ENCODE data around the gene CABP2. TPM values are rescaled to one million over a fixed set of nuclear protein-coding genes. Genes with fewer than 3 reads are reported as not detected.
A peak's percentile ranks its signal among the peaks of the same experiment; 100 is the strongest.
"Not testable (repeated sequence)": the region's sequence is repeated elsewhere in the genome, so short reads cannot be mapped to it uniquely, and the experiment has no call there.

The CABP2 gene
- total RNA-seq, 2 experiments from 2014 or later: not detected

DNA sequence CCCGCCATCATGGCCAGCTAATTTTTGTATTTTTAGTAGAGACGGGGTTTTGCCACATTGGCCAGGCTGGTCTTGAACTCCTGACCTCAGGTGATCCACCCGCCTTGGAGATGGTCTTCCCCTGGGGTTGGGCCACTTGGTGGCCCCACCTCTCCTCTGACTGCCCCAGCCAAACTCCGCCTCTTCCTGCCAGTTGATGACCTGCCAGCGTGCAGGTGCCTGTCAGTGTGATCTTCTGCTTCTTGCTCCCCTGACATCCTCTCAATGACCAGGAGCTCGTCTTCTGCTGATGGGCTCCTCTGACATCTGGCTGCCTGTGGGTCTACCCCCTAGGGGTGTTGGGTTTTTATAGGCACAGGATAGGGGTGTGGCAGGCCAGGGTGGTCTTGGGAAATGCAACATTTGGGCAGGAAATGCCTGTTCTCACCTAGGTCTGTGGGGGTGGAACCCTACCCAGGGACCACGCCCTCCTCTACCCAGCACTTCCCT is 37.3 kb downstream of the CABP2 start:
- CTCF ChIA-PET: interaction anchor here (1.1 to 1.5 kb wide), 4 partner anchors 20 to 136 kb away, joined by 3 to 5 read pairs (median 4); partner anchors contain the start of gene PITPNM1
- H3K36me3 Mint-ChIP-seq (ENCODE audit: low read depth): peaks cover 46% of the 10 kb centered on the region
- peak; percentile 60 for DNase-seq

DNA sequence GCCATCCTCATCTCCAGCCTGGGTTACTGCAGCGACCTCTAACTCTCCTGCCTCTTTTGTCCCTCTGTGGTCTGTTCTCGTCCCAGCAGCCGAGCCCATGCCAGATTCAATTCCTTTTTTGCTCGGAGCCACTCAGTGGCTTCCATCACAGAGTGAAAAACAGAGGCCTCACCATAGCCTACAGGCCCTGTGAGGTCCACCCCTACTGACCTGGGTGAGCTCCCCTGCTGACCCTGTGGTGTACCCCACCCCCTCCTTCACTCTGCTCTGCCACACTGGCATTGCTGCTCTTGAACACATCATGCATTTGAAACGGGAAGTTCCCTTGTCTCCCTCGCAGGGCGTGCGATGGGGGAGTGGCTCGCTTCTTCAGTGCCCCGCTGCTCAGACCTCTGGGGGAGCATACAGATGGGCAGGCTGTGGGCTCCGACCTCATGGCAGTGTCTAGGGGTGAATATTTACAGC is 38.4 kb downstream of the CABP2 start:
- DNase-seq: peak; percentile 70
- no peaks in the 10 kb centered on the region for H3K9me3 Mint-ChIP-seq
- peaks cover 58% of the 10 kb centered on the region for H3K4me1 Mint-ChIP-seq
- no peaks in the 10 kb centered on the region for H3K27me3 Mint-ChIP-seq
- peak overlapping the region; percentile 86 for H3K4me3 Mint-ChIP-seq
- H3K27ac Mint-ChIP-seq: peak overlapping the region; percentile 99
- H3K36me3 Mint-ChIP-seq (ENCODE audit: low read depth): peaks cover 44% of the 10 kb centered on the region
- CTCF ChIA-PET: interaction anchor here (0.9 to 1.6 kb wide), 5 partner anchors 18 to 84 kb away, joined by 3 to 4 read pairs (median 4); partner anchors contain the start of gene PITPNM1
- POLR2A ChIA-PET: interaction anchor here (0.9 kb wide), 1 partner anchor 56 kb away, joined by 4 read pairs; no protein-coding TSS in a partner anchor

More for the DNA sequence above, 37.3 kb downstream of the CABP2 start:
- H3K9me3 Mint-ChIP-seq, H3K27me3 Mint-ChIP-seq: not testable (repeated sequence)
- POLR2A ChIA-PET: interaction anchor here (1.6 kb wide), 1 partner anchor 49 kb away, joined by 3 read pairs; no protein-coding TSS in a partner anchor
- H3K4me3 Mint-ChIP-seq: peak overlapping the region; percentile 86
- peak overlapping the region; percentile 99 for H3K27ac Mint-ChIP-seq
- peaks cover 58% of the 10 kb centered on the region for H3K4me1 Mint-ChIP-seq

DNA sequence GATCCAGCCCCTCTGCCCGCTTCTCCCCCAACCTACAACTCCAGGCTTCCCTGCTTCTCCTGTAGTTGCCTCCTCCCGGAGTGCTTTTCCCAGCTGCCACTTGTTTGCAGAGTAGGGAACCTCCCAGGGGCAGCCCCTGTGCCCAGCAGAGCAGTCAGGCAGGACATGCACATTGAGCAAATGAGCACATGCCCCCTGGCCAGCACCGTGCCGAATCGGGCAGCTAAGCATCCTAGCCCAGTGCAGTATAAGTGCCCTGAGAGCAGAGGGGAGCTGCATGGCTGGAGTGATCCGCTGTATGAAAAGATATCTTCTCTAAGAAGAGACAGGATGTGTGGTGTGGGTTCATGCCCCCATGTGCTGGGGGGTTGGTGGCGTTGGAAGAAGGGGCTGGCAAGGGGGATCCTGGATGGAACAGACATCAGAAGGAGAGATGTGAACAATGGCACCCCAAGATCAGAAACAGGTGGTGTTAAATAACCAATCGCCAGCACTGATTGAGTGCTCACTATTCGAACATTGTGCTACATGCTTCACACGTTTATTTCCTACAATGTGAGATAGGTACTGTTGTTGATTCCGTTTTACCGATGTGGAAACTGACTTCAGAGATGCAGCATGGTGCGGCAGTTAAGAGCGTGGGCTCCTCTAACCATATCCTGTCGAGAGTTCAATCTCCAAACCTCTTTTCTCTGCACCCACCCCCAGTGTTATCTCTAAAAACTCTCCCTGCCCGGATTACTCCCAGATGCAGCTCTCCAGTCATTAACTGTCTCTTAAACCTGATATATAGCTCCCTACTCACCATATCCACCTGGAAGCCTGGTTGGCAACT is 39.2 kb downstream of the CABP2 start:
- peaks cover 40% of the 10 kb centered on the region for H3K36me3 Mint-ChIP-seq (ENCODE audit: low read depth)
- H3K4me3 Mint-ChIP-seq: peak overlapping the region; percentile 86
- DNase-seq: peak; percentile 68
- ChIA-PET CTCF (interaction anchor here (0.9 to 2.0 kb wide), 5 partner anchors 16 to 83 kb away, joined by 3 to 10 read pairs (median 4); partner anchors contain the start of genes PPP1CA and TMEM134), POLR2A (interaction anchor here (0.9 to 1.2 kb wide), 2 partner anchors 55 to 146 kb away, joined by 3 to 4 read pairs; partner anchors contain the start of gene NUDT8)
- no peaks in the 10 kb centered on the region for H3K9me3 Mint-ChIP-seq
- no peaks in the 10 kb centered on the region for H3K27me3 Mint-ChIP-seq
- peak overlapping the region; percentile 99 for H3K27ac Mint-ChIP-seq
- H3K4me1 Mint-ChIP-seq: peaks cover 56% of the 10 kb centered on the region

DNA sequence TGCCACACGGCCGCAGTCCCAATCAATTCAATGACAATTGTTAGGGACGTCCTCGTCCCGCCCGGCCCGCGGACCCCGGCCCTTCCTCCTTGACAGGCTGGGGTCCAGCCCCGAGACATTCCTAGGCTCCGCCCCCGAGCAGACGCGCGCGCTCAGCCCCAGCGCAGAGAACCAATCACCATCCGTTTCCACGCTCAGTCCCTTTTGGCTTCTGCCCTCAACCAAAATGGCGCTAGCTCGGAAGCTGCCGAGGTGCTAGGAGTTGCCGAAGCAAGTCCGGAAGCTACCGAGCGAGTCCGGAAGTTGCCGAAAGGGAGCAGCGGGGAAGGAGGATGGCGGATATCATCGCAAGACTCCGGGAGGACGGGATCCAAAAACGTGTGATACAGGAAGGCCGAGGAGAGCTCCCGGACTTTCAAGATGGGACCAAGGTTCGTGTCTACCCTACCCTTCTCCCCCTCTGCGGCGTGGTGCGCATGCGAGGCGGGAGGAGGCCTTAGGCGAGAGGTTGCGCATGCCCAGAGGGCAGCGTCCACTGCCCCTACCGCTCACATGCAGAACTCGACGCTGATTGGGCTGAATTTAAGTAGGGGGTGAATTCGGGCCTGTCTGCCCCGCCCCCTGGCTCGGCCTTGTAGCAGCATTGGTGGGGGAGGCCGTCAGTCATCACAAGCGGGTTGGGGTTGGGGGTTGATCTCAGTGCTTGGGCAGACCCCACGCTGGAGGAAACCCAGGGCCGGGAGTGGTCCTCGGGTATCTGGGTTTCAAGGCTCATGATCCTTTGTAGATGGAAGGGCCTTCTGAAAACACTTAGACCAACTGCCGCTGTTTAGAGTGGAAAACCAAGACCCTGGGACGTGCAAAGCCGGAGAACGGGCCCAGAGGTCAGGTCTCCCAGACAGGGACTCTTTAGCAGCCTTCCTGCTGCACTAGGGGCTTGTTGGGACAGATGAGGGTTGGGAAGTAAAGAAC is 40.1 kb downstream of the CABP2 start, which contains the start of gene AIP:
Gene AIP, plus strand, starts transcription at position 200 of the 972 bp plus-strand sequence. Its CDS starts 133 bp downstream, at position 333.
- Mint-ChIP-seq H3K36me3 (ENCODE audit: low read depth) (peaks cover 31% of the 10 kb centered on the region), H3K4me1 (peaks cover 48% of the 10 kb centered on the region), H3K27ac (peak within 1 kb of the TSS; percentile 99), H3K4me3 (peak within 1 kb of the TSS; percentile 86), H3K9me3 (no peaks in the 10 kb centered on the region), H3K27me3 (no peaks in the 10 kb centered on the region)
- DNase-seq: peak; percentile 99
- POLR2A ChIA-PET: interaction anchor here (0.6 to 1.2 kb wide), 5 partner anchors 9 to 147 kb away, joined by 3 read pairs; partner anchors contain the start of genes NUDT8 and PTPRCAP
- CTCF ChIA-PET: interaction anchor here (0.5 to 2.0 kb wide), 6 partner anchors 15 to 161 kb away, joined by 4 to 10 read pairs (median 4); partner anchors contain the start of genes PPP1CA and TMEM134

DNA sequence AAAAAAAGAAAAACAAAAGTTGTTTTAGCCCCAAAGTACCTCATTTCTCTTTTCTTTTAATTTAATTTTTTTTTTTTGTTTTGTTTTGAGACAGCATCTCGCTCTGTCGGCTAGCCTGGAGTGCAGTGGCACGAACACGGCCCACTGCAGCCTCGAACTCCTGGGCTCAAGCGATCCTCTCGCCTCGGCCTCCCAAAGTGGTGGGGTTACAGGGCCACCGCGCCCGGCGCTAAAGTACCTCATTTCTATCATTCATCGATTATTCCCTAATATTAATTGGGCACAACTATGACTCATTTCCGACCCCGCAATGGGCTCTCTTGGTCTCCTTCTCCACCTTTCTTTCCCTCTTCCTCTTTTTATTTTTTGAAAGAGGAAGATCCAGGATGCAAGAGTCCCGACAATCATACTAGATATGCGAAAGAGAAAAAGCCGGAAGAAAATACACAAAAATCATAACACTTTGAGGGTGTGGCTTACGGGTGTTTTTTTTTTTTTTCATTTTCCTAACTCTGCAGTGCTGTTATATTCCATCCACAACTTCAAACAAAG is 40.9 kb downstream of the CABP2 start:
- POLR2A ChIA-PET: interaction anchor here (0.6 to 1.1 kb wide), 4 partner anchors 8 to 46 kb away, joined by 3 read pairs; partner anchors contain the start of gene PTPRCAP
- Mint-ChIP-seq H3K4me1 (peaks cover 40% of the 10 kb centered on the region), H3K9me3 (no peaks in the 10 kb centered on the region), H3K27ac (peak overlapping the region; percentile 99), H3K27me3 (no peaks in the 10 kb centered on the region), H3K36me3 (ENCODE audit: low read depth) (peaks cover 24% of the 10 kb centered on the region), H3K4me3 (peak overlapping the region; percentile 86)
- CTCF ChIA-PET: interaction anchor here (0.5 to 2.0 kb wide), 12 partner anchors 15 to 320 kb away, joined by 3 to 10 read pairs (median 4); partner anchors contain the start of genes PPP1CA and TMEM134
- DNase-seq: no peak

DNA sequence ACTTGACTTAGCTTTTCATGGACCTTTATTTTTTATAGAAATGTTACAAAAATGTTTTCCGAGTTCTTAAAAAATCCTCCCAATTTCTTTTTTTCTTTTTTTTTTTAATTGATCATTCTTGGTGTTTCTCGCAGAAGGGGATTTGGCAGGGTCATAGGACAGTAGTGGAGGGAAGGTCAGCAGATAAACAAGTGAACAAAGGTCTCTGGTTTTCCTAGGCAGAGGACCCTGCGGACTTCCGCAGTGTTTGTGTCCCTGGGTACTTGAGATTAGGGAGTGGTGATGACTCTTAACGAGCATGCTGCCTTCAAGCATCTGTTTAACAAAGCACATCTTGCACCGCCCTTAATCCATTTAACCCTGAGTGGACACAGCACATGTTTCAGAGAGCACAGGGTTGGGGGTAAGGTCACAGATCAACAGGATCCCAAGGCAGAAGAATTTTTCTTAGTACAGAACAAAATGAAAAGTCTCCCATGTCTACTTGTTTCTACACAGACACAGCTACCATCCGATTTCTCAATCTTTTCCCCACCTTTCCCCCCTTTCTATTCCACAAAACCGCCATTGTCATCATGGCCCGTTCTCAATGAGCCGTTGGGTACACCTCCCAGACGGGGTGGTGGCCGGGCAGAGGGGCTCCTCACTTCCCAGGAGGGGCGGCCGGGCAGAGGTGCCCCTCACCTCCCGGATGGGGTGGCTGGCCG is 45.7 kb downstream of the CABP2 start:
- DNase-seq; H3K36me3 Mint-ChIP-seq (ENCODE audit: low read depth); H3K27me3 Mint-ChIP-seq; H3K4me3 Mint-ChIP-seq; H3K4me1 Mint-ChIP-seq; POLR2A ChIA-PET; H3K9me3 Mint-ChIP-seq; H3K27ac Mint-ChIP-seq: not testable (repeated sequence)
- CTCF ChIA-PET: interaction anchor here (1.0 to 1.3 kb wide), 4 partner anchors 9 to 132 kb away, joined by 3 to 5 read pairs (median 3); no protein-coding TSS in a partner anchor

DNA sequence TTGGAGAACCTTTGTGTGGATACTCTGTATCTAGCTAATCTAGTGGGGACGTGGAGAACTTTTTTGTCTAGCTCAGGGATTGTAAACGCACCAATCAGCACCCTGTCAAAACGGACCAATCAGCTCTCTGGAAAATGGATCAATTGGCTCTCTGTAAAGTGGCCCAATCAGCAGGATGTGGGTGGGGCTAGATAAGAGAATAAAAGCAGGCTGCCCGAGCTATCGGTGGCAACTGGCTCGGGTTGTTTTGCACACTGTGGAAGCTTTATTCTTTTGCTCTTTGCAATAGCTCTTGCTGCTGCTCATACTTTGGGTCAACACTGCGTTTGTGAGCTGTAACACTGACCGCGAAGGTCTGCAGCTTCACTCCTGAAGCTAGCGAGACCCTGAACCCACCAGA is 46.6 kb downstream of the CABP2 start:
- POLR2A ChIA-PET; H3K27ac Mint-ChIP-seq; H3K4me3 Mint-ChIP-seq; DNase-seq; H3K4me1 Mint-ChIP-seq; H3K27me3 Mint-ChIP-seq; H3K9me3 Mint-ChIP-seq; H3K36me3 Mint-ChIP-seq (ENCODE audit: low read depth): not testable (repeated sequence)
- CTCF ChIA-PET: interaction anchor here (0.8 to 1.3 kb wide), 5 partner anchors 8 to 131 kb away, joined by 3 to 5 read pairs (median 3); no protein-coding TSS in a partner anchor

DNA sequence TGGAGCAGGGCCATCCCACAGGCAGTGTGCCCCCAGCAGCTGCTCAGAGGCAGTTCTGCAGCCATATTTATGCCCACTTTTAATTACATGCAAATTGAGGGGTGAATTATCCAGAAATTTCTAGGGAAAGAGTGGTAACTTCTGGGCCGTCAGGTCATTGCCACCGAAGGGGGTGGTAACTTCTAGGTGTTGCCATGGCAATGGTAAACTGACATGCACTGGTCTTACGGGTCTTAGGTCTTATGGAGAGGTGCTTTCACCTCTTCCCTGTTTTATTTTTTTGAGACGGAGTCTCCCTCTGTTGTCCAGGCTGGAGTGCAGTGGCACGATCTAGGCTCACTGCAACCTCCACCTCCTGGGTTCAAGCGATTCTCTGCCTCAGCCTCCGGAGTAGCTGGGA is 50.4 kb downstream of the CABP2 start:
- Mint-ChIP-seq H3K36me3 (ENCODE audit: low read depth) (no peaks in the 10 kb centered on the region), H3K4me3 (no peak overlapping the region), H3K4me1 (peaks cover 17% of the 10 kb centered on the region), H3K27ac (no peak overlapping the region), H3K9me3 (no peaks in the 10 kb centered on the region), H3K27me3 (no peaks in the 10 kb centered on the region)
- CTCF ChIA-PET: no interaction called here
- DNase-seq: no peak
- POLR2A ChIA-PET: no interaction called here

DNA sequence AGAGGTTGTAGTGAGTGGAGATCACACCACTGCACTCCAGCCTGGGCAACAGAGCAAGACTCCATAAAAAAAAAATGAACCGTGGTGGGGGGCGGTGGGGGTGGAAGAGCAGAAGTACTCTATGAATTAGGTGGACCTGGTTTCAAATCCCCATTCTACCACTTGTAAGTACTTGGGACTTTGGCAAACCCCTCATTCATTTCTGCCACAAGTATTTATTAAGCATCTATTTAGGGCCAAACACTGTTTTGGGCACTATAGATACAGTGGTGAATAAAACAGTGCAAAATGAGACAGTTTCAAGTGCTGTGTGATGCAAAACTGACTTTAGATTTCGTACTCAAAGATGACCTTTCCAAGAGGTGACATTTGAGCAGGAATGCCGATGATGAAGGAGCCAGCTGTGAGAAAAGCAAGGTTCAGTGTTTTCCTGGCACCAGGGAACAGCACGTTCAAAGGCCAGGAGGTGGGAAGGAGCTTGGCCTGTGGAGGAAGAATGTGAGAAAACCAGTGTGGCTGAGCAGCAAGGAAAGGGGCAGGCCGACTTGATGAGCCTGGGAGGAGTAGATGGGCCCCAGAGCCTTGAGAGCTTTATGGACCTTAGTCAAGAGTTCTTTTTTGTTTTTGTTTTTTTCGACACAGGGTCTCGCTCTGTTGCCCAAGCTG is 52.8 kb downstream of the CABP2 start:
- no peak overlapping the region for H3K4me3 Mint-ChIP-seq
- H3K36me3 Mint-ChIP-seq (ENCODE audit: low read depth): peaks cover under 1% of the 10 kb centered on the region
- ChIA-PET POLR2A (interaction anchor here (1.9 kb wide), 1 partner anchor 69 kb away, joined by 6 read pairs; the partner anchor contains the start of gene PPP1CA), CTCF (interaction anchor here (1.2 to 2.0 kb wide), 4 partner anchors 11 to 62 kb away, joined by 3 to 5 read pairs (median 4); partner anchors contain the start of gene PTPRCAP)
- H3K27me3 Mint-ChIP-seq: no peaks in the 10 kb centered on the region
- H3K27ac Mint-ChIP-seq: peak overlapping the region; percentile 80
- H3K4me1 Mint-ChIP-seq: peaks cover 31% of the 10 kb centered on the region
- no peak for DNase-seq
- no peaks in the 10 kb centered on the region for H3K9me3 Mint-ChIP-seq

DNA sequence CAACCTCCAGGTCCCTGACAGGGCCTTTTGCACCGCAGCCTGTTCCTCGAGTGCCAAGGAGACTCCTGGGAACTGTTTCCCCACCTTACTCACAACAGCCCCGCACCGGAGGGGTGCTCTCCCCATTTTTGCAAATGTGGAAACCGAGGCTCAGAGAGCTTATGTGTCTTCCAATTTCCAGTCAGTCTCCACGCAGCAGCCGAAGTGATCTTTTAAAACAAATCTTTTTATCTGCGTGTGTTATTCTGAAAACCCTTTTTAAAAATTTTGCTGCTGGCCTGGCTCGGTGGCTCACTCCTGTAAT is 53.8 kb downstream of the CABP2 start:
- no peak for DNase-seq
- Mint-ChIP-seq H3K27ac (peak overlapping the region; percentile 80), H3K9me3 (no peaks in the 10 kb centered on the region), H3K27me3 (no peaks in the 10 kb centered on the region), H3K36me3 (ENCODE audit: low read depth) (peaks cover 4% of the 10 kb centered on the region), H3K4me3 (peak overlapping the region; percentile 89), H3K4me1 (peaks cover 36% of the 10 kb centered on the region)
- CTCF ChIA-PET: interaction anchor here (0.7 to 2.0 kb wide), 8 partner anchors 10 to 68 kb away, joined by 3 to 5 read pairs (median 4); partner anchors contain the start of genes PPP1CA, PTPRCAP and RPS6KB2
- POLR2A ChIA-PET: interaction anchor here (1.9 kb wide), 1 partner anchor 68 kb away, joined by 6 read pairs; the partner anchor contains the start of gene PPP1CA

Data from activated CD4-positive, alpha-beta T cell treated with anti-CD3 and anti-CD28 coated beads, Interleukin-2, amount 10 ng/mL, durations not matched to agents 7 days and 5 days (primary cell).